Nephron (organoid): ENCODE measurements around the gene ERGIC1.

ENCODE experiments used
- H3K27ac Mint-ChIP-seq, 3 experiments: 2 replicates each; pipeline ENCODE4 v1.8.0; 2020; ENCODE audit warnings: mixed read lengths in 3 of 3, mild to moderate bottlenecking in 2 of 3, moderate library complexity in 1 of 3
- H3K27me3 Mint-ChIP-seq: 2 replicates; pipeline ENCODE4 v1.8.0; 2021; ENCODE audit warnings: low read depth, mild to moderate bottlenecking, moderate library complexity, mixed read lengths
- H3K36me3 Mint-ChIP-seq: 2 replicates; pipeline ENCODE4 v1.8.0; 2020; ENCODE audit warnings: low read depth, mixed read lengths
- H3K4me1 Mint-ChIP-seq: 2 replicates; pipeline ENCODE4 v1.8.0; 2020; ENCODE audit warnings: mixed read lengths
- H3K4me3 Mint-ChIP-seq, 3 experiments: 2 replicates each; pipeline ENCODE4 v1.8.0; 2020; ENCODE audit warnings: mild to moderate bottlenecking in 3 of 3, mixed read lengths in 3 of 3, moderate library complexity in 2 of 3
- H3K9me3 Mint-ChIP-seq: 2 replicates; pipeline ENCODE4 v1.8.0; 2020; ENCODE audit warnings: mixed read lengths
- CTCF ChIP-seq, 3 experiments: fragments of 200-600 bp; sonication (generic); IDR thresholded peaks; one replicate each; pipeline ENCODE4 v1.5.0; 2021; ENCODE audit warnings: antibody characterized with exemption in 3 of 3; ENCODE audit not compliant: unreplicated experiment in 3 of 3

ERGIC1 gene

GRCh38 chr5:172821340-172821985, 12.6 kb upstream of the ERGIC1 start:
- peaks cover 10% of the 10 kb centered on the region for H3K27me3 Mint-ChIP-seq
- H3K4me1 Mint-ChIP-seq: peaks cover 13% of the 10 kb centered on the region
- H3K4me3 Mint-ChIP-seq: no peak overlapping the region
- no peak overlapping the region for H3K27ac Mint-ChIP-seq
- H3K36me3 Mint-ChIP-seq: peaks cover 2% of the 10 kb centered on the region
- peaks cover 16% of the 10 kb centered on the region for H3K9me3 Mint-ChIP-seq
- no peak for TF ChIP-seq CTCF (IDR thresholded peaks at IDR 0.05; ENCODE audit: unreplicated experiment in 3 of 3)

GRCh38 chr5:172823840-172824362, 10.2 kb upstream of the ERGIC1 start:
- no peak for TF ChIP-seq CTCF (IDR thresholded peaks at IDR 0.05; ENCODE audit: unreplicated experiment in 3 of 3)
- Mint-ChIP-seq H3K27me3 (peaks cover 16% of the 10 kb centered on the region), H3K36me3 (peaks cover 6% of the 10 kb centered on the region), H3K4me1 (peaks cover 10% of the 10 kb centered on the region), H3K9me3 (peaks cover 24% of the 10 kb centered on the region), H3K27ac (no peak overlapping the region), H3K4me3 (no peak overlapping the region)

GRCh38 chr5:172825610-172826204, 8.3 kb upstream of the ERGIC1 start:
- Mint-ChIP-seq H3K4me1 (peaks cover 9% of the 10 kb centered on the region), H3K36me3 (peaks cover 6% of the 10 kb centered on the region), H3K27me3 (peaks cover 15% of the 10 kb centered on the region), H3K4me3 (no peak overlapping the region), H3K27ac (no peak overlapping the region), H3K9me3 (peaks cover 24% of the 10 kb centered on the region)
- TF ChIP-seq CTCF (IDR thresholded peaks at IDR 0.05; ENCODE audit: unreplicated experiment in 3 of 3): no peak

- no peak overlapping the region for H3K4me3 Mint-ChIP-seq
- peaks cover 12% of the 10 kb centered on the region for H3K27me3 Mint-ChIP-seq
- no peak overlapping the region for H3K27ac Mint-ChIP-seq
- H3K4me1 Mint-ChIP-seq: peaks cover 11% of the 10 kb centered on the region
- peaks cover 6% of the 10 kb centered on the region for H3K36me3 Mint-ChIP-seq
- peaks cover 24% of the 10 kb centered on the region for H3K9me3 Mint-ChIP-seq
- no peak for TF ChIP-seq CTCF (IDR thresholded peaks at IDR 0.05; ENCODE audit: unreplicated experiment in 3 of 3)
Measured at GRCh38 chr5:172827841-172828240, 6.2 kb upstream of the ERGIC1 start.

GRCh38 chr5:172828911-172829431, 5.1 kb upstream of the ERGIC1 start:
- peaks cover 24% of the 10 kb centered on the region for H3K9me3 Mint-ChIP-seq
- peaks cover 6% of the 10 kb centered on the region for H3K36me3 Mint-ChIP-seq
- H3K27me3 Mint-ChIP-seq: peaks cover 12% of the 10 kb centered on the region
- peaks cover 18% of the 10 kb centered on the region for H3K4me1 Mint-ChIP-seq
- no peak overlapping the region for H3K4me3 Mint-ChIP-seq
- no peak overlapping the region for H3K27ac Mint-ChIP-seq
- TF ChIP-seq CTCF (IDR thresholded peaks at IDR 0.05; ENCODE audit: unreplicated experiment in 3 of 3): no peak
